WTC11 (cell line): Measurements from ENCODE around the gene SLC8A2. TPM values are rescaled to one million over a fixed set of nuclear protein-coding genes. Genes with fewer than 3 reads are reported as not detected.

Experiments used
- ATAC-seq: fragments of 200-7000 bp; cut with Tn5 transposase; 2 replicates; pipeline ENCODE4 v1.10.0; 2021; ENCODE audit warnings: mild to moderate bottlenecking, moderate library complexity
- Bru-seq: library from RNA; stranded (reverse); fragments of 400-500 nt; gene quantifications from one replicate; lab custom pipeline; 2021; lab: Mats Ljungman, UMichigan
- CTCF ChIA-PET: fragments of 300-600 bp; sonication (Branson Sonifier 250); formaldehyde crosslinking; loops from one replicate; lab custom pipeline; 2021; ENCODE audit warnings: antibody characterized with exemption; lab: Charles Lee
- POLR2A ChIA-PET: fragments of 350-600 bp; sonication (Branson Sonifier 250); formaldehyde crosslinking; loops from one replicate; lab custom pipeline; 2021; ENCODE audit warnings: antibody characterized with exemption; lab: Charles Lee
- DNase-seq: peaks from one replicate; pipeline ENCODE4 v3.0.0; 2021; ENCODE audit warnings: low spot score
- H3K27ac Mint-ChIP-seq: 2 replicates; pipeline ENCODE4 v1.8.0; 2021; ENCODE audit warnings: mixed read lengths
- H3K27me3 Mint-ChIP-seq: 2 replicates; pipeline ENCODE4 v1.8.0; 2021; ENCODE audit warnings: low read depth, mild to moderate bottlenecking, moderate library complexity, mixed read lengths
- H3K36me3 Mint-ChIP-seq: 2 replicates; pipeline ENCODE4 v1.8.0; 2021; ENCODE audit warnings: mixed read lengths
- H3K4me1 Mint-ChIP-seq: 2 replicates; pipeline ENCODE4 v1.8.0; 2022; ENCODE audit warnings: mixed read lengths
- H3K4me3 Mint-ChIP-seq: 2 replicates; pipeline ENCODE4 v1.8.0; 2021; ENCODE audit warnings: mild to moderate bottlenecking, moderate library complexity, mixed read lengths
- H3K9me3 Mint-ChIP-seq: 2 replicates; pipeline ENCODE4 v1.8.0; 2021; ENCODE audit warnings: mixed read lengths
- FOXK1 ChIP-seq: sonication (generic); formaldehyde crosslinking; IDR thresholded peaks from 2 replicates; pipeline ENCODE4 v1.8.0; 2022; ENCODE audit warnings: mild to moderate bottlenecking, moderate library complexity, missing genetic modification reagents
- FOXP1 ChIP-seq: sonication (generic); formaldehyde crosslinking; IDR thresholded peaks from 2 replicates; pipeline ENCODE4 v1.8.0; 2022; ENCODE audit warnings: missing genetic modification reagents, mild to moderate bottlenecking, moderate library complexity, borderline replicate concordance
- IRF1 ChIP-seq: sonication (generic); formaldehyde crosslinking; IDR thresholded peaks from 2 replicates; pipeline ENCODE4 v1.8.0; 2023; ENCODE audit warnings: missing genetic modification reagents
- NFATC4 ChIP-seq: fragments of 250-450 bp; sonication (Bioruptor Pico); IDR thresholded peaks from 2 replicates; pipeline ENCODE4 v1.9.0; 2021; ENCODE audit warnings: mild to moderate bottlenecking
- NFE2L1 ChIP-seq: sonication (generic); formaldehyde crosslinking; IDR thresholded peaks from 2 replicates; pipeline ENCODE4 v1.8.1; 2023; ENCODE audit warnings: missing genetic modification reagents
- SMAD4 ChIP-seq: sonication (generic); formaldehyde crosslinking; IDR thresholded peaks from 2 replicates; pipeline ENCODE4 v1.8.0; 2022; ENCODE audit warnings: mild to moderate bottlenecking, missing genetic modification reagents
- SP1 ChIP-seq: sonication (generic); formaldehyde crosslinking; conservative IDR thresholded peaks from 2 replicates; pipeline ENCODE4 v1.8.1; 2022; ENCODE audit warnings: missing genetic modification reagents
- TEAD1 ChIP-seq: sonication (generic); formaldehyde crosslinking; IDR thresholded peaks from 2 replicates; pipeline ENCODE4 v1.8.0; 2022; ENCODE audit warnings: mild to moderate bottlenecking, missing genetic modification reagents
- TP53 ChIP-seq: sonication (generic); formaldehyde crosslinking; IDR thresholded peaks from 2 replicates; pipeline ENCODE4 v1.8.1; 2023; ENCODE audit warnings: mild to moderate bottlenecking, missing genetic modification reagents
- USF1 ChIP-seq: sonication (generic); formaldehyde crosslinking; IDR thresholded peaks from 2 replicates; pipeline ENCODE4 v1.8.0; 2022; ENCODE audit warnings: mild to moderate bottlenecking, missing genetic modification reagents
- ZBTB43 ChIP-seq: sonication (generic); formaldehyde crosslinking; IDR thresholded peaks from 2 replicates; pipeline ENCODE4 v1.8.1; 2023; ENCODE audit warnings: mild to moderate bottlenecking, missing genetic modification reagents
- ZNF219 ChIP-seq: sonication (generic); formaldehyde crosslinking; IDR thresholded peaks from 2 replicates; pipeline ENCODE4 v1.8.0; 2023; ENCODE audit warnings: missing genetic modification reagents, mild to moderate bottlenecking, borderline replicate concordance
- ZNF425 ChIP-seq: fragments of 250-450 bp; sonication (Bioruptor Pico); conservative IDR thresholded peaks from 2 replicates; pipeline ENCODE4 v1.9.0; 2021; ENCODE audit warnings: mild to moderate bottlenecking
- ZNF671 ChIP-seq: fragments of 250-450 bp; sonication (Bioruptor Pico); IDR thresholded peaks from 2 replicates; pipeline ENCODE4 v1.8.0; 2021; ENCODE audit warnings: mild to moderate bottlenecking
- long read RNA-seq, 3 experiments: library from RNA in 1 of 3; library from capped mRNA in 1 of 3; library from polyadenylated mRNA in 1 of 3; unstranded in 2 of 3; stranded (forward) in 1 of 3; transcript quantifications; one replicate each; pipeline ENCODE4 v2.0.0, GENCODE V29; 2021
- total RNA-seq: library from RNA; stranded (reverse); gene quantifications from 3 replicates; pipeline ENCODE4 v1.2.3, GENCODE V29; 2021
- TF ChIP-seq, protein P1 (sequence below): sonication (generic); formaldehyde crosslinking; IDR thresholded peaks from 2 replicates; pipeline ENCODE4 v1.8.1; 2023; ENCODE audit warnings: mild to moderate bottlenecking, missing genetic modification reagents, borderline replicate concordance
- TF ChIP-seq, protein P2 (sequence below): sonication (generic); formaldehyde crosslinking; IDR thresholded peaks from 2 replicates; pipeline ENCODE4 v1.8.0; 2023; ENCODE audit warnings: missing genetic modification reagents, mild to moderate bottlenecking, borderline replicate concordance
- TF ChIP-seq, protein P3 (sequence below): sonication (generic); formaldehyde crosslinking; IDR thresholded peaks from 2 replicates; pipeline ENCODE4 v1.8.0; 2022; ENCODE audit warnings: mild to moderate bottlenecking, missing genetic modification reagents
- TF ChIP-seq, protein P4 (sequence below): sonication (generic); formaldehyde crosslinking; IDR thresholded peaks from 2 replicates; pipeline ENCODE4 v1.8.1; 2022; ENCODE audit warnings: missing genetic modification reagents, borderline replicate concordance

SLC8A2 gene
- 6.5 to 8.5 TPM (median 6.8 TPM) in 3 replicates for total RNA-seq
- percentile 35 among the genes with signal in this experiment for Bru-seq, nascent RNA
- long read RNA-seq, experiment 1, partial matches to known transcripts, result 2 of 4 reads
- long read RNA-seq, experiment 1, other reads (novel, unspliced or antisense), result 2 of 4 reads
- long read RNA-seq, experiment 2, partial matches to known transcripts, result 6 of 12 reads
- long read RNA-seq, experiment 2, other reads (novel, unspliced or antisense), result 6 of 12 reads
- long read RNA-seq, experiment 3, partial matches to known transcripts, result 1 of 2 reads
- long read RNA-seq, experiment 3, other reads (novel, unspliced or antisense), result 1 of 2 reads

DNA sequence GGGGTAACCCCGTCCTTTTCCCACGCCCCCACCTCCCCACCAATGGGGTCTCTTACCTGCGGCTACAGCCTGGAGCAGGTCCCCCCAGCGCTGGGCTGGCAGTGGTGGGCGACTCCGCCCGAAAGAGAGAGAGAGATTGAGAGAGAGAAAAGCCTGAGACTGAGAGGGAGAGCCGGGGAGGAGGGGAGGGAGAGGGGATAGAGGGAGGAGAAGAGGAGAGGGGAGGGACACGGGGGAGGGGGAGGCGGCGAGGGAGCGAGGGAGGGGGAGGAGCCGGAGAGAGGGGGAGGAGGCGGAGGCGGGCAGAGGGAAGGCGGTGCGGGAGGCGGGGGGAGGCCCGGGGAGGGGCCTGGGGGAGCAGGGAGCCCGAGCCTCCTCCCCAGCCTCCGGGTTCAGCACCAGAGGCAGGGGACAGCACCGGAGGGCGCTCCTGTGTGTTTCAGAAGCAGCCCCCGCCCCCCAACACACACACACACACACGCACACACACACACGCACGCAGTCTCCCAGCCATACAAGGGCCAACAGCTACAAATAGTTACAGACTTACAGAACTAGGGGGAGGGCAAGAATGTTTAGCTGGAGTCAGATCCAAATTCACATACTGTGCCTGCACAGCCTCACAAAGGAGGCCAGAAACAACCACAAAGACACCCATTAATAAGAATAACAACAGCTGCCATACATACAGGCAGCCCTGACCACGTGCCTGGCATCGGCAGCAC is at the start of gene SLC8A2:
TSS of gene SLC8A2 (minus strand) at position 161 of the 725 bp plus-strand sequence. CDS start 5,490 bp downstream, outside the sequence.
- peaks cover 18% of the 10 kb centered on the region for H3K27me3 Mint-ChIP-seq
- POLR2A ChIA-PET, result interaction anchor here (0.6 to 1.6 kb wide), 3 partner anchors 25 to 155 kb away, joined by 3 to 5 read pairs (median 4); no protein-coding TSS in a partner anchor
- ATAC-seq, result peak; percentile 65
- TF ChIP-seq IRF1 (CRISPR knock-in tag) (0 out of 2 replicates have a peak, but pooled peaks have one; percentile 48), ZBTB43 (CRISPR knock-in tag) (peak; percentile 83; the same call in 1 of the 2 replicates), ZNF671 (peak; percentile 33; the same call in 1 of the 2 replicates), FOXP1 (CRISPR knock-in tag) (peak; percentile 91; the same call in 1 of the 2 replicates), FOXK1 (CRISPR knock-in tag) (peak; percentile 79), SP1 (CRISPR knock-in tag) (peak; percentile 85), NFATC4 (CRISPR knock-in tag) (peak; percentile 64; the same call in 1 of the 2 replicates), ZNF425 (CRISPR knock-in tag) (no peak), TEAD1 (CRISPR knock-in tag) (peak; percentile 93), SMAD4 (0 out of 2 replicates have a peak, but pooled peaks have one; percentile 16), USF1 (peak; percentile 68; the same call in 1 of the 2 replicates), TP53 (CRISPR knock-in tag) (0 out of 2 replicates have a peak, but pooled peaks have one; percentile 67), NFE2L1 (CRISPR knock-in tag) (peak; percentile 86), ZNF219 (peak; percentile 43; the same call in 1 of the 2 replicates)
- TF ChIP-seq, protein P1, sequence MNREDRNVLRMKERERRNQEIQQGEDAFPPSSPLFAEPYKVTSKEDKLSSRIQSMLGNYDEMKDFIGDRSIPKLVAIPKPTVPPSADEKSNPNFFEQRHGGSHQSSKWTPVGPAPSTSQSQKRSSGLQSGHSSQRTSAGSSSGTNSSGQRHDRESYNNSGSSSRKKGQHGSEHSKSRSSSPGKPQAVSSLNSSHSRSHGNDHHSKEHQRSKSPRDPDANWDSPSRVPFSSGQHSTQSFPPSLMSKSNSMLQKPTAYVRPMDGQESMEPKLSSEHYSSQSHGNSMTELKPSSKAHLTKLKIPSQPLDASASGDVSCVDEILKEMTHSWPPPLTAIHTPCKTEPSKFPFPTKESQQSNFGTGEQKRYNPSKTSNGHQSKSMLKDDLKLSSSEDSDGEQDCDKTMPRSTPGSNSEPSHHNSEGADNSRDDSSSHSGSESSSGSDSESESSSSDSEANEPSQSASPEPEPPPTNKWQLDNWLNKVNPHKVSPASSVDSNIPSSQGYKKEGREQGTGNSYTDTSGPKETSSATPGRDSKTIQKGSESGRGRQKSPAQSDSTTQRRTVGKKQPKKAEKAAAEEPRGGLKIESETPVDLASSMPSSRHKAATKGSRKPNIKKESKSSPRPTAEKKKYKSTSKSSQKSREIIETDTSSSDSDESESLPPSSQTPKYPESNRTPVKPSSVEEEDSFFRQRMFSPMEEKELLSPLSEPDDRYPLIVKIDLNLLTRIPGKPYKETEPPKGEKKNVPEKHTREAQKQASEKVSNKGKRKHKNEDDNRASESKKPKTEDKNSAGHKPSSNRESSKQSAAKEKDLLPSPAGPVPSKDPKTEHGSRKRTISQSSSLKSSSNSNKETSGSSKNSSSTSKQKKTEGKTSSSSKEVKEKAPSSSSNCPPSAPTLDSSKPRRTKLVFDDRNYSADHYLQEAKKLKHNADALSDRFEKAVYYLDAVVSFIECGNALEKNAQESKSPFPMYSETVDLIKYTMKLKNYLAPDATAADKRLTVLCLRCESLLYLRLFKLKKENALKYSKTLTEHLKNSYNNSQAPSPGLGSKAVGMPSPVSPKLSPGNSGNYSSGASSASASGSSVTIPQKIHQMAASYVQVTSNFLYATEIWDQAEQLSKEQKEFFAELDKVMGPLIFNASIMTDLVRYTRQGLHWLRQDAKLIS (CRISPR knock-in tag), result no peak
- TF ChIP-seq, protein P2, sequence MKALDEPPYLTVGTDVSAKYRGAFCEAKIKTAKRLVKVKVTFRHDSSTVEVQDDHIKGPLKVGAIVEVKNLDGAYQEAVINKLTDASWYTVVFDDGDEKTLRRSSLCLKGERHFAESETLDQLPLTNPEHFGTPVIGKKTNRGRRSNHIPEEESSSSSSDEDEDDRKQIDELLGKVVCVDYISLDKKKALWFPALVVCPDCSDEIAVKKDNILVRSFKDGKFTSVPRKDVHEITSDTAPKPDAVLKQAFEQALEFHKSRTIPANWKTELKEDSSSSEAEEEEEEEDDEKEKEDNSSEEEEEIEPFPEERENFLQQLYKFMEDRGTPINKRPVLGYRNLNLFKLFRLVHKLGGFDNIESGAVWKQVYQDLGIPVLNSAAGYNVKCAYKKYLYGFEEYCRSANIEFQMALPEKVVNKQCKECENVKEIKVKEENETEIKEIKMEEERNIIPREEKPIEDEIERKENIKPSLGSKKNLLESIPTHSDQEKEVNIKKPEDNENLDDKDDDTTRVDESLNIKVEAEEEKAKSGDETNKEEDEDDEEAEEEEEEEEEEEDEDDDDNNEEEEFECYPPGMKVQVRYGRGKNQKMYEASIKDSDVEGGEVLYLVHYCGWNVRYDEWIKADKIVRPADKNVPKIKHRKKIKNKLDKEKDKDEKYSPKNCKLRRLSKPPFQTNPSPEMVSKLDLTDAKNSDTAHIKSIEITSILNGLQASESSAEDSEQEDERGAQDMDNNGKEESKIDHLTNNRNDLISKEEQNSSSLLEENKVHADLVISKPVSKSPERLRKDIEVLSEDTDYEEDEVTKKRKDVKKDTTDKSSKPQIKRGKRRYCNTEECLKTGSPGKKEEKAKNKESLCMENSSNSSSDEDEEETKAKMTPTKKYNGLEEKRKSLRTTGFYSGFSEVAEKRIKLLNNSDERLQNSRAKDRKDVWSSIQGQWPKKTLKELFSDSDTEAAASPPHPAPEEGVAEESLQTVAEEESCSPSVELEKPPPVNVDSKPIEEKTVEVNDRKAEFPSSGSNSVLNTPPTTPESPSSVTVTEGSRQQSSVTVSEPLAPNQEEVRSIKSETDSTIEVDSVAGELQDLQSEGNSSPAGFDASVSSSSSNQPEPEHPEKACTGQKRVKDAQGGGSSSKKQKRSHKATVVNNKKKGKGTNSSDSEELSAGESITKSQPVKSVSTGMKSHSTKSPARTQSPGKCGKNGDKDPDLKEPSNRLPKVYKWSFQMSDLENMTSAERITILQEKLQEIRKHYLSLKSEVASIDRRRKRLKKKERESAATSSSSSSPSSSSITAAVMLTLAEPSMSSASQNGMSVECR (CRISPR knock-in tag), result peak; percentile 91
- TF ChIP-seq, protein P3, sequence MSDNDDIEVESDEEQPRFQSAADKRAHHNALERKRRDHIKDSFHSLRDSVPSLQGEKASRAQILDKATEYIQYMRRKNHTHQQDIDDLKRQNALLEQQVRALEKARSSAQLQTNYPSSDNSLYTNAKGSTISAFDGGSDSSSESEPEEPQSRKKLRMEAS (CRISPR knock-in tag), result peak; percentile 62; the same call in 1 of the 2 replicates
- TF ChIP-seq, protein P4, sequence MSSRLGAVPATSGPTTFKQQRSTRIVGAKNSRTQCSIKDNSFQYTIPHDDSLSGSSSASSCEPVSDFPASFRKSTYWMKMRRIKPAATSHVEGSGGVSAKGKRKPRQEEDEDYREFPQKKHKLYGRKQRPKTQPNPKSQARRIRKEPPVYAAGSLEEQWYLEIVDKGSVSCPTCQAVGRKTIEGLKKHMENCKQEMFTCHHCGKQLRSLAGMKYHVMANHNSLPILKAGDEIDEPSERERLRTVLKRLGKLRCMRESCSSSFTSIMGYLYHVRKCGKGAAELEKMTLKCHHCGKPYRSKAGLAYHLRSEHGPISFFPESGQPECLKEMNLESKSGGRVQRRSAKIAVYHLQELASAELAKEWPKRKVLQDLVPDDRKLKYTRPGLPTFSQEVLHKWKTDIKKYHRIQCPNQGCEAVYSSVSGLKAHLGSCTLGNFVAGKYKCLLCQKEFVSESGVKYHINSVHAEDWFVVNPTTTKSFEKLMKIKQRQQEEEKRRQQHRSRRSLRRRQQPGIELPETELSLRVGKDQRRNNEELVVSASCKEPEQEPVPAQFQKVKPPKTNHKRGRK, result no peak

More for the DNA sequence above, at the start of gene SLC8A2:
- Mint-ChIP-seq H3K36me3 (no peaks in the 10 kb centered on the region), H3K4me1 (peaks cover 34% of the 10 kb centered on the region), H3K4me3 (peak within 1 kb of the TSS; percentile 84), H3K9me3 (no peaks in the 10 kb centered on the region), H3K27ac (peak within 1 kb of the TSS; percentile 16; the same call in 1 of the 2 replicates)
- DNase-seq, result peak; percentile 91
- CTCF ChIA-PET, result interaction anchor here (0.7 to 3.2 kb wide), 6 partner anchors 12 to 241 kb away, joined by 3 to 16 read pairs (median 6); partner anchors contain the start of genes EHD2 and KPTN
